ENCODE data around the gene MPC2. TPM values are rescaled to one million over a fixed set of nuclear protein-coding genes. Genes with fewer than 3 reads are reported as not detected.
"Not testable (repeated sequence)": the region's sequence is repeated elsewhere in the genome, so short reads cannot be mapped to it uniquely, and the experiment has no call there.

The MPC2 gene
- total RNA-seq, 1 donor from 2014 or later, result 40.5 TPM

GRCh38 chr1:167899253-167899681 lies 37.6 kb downstream of the MPC2 start:
- DNase-seq (no peak), ATAC-seq (no peak)
- no peak overlapping the region for H3K27ac ChIP-seq
- H3K36me3 ChIP-seq, result no peaks in the 10 kb centered on the region
- intact Hi-C loops (cut with DNase I), result no loop called here
- TF ChIP-seq, protein P1, sequence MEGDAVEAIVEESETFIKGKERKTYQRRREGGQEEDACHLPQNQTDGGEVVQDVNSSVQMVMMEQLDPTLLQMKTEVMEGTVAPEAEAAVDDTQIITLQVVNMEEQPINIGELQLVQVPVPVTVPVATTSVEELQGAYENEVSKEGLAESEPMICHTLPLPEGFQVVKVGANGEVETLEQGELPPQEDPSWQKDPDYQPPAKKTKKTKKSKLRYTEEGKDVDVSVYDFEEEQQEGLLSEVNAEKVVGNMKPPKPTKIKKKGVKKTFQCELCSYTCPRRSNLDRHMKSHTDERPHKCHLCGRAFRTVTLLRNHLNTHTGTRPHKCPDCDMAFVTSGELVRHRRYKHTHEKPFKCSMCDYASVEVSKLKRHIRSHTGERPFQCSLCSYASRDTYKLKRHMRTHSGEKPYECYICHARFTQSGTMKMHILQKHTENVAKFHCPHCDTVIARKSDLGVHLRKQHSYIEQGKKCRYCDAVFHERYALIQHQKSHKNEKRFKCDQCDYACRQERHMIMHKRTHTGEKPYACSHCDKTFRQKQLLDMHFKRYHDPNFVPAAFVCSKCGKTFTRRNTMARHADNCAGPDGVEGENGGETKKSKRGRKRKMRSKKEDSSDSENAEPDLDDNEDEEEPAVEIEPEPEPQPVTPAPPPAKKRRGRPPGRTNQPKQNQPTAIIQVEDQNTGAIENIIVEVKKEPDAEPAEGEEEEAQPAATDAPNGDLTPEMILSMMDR (IDR thresholded peaks at IDR 0.05), result no peak
- no peaks in the 10 kb centered on the region for H3K27me3 ChIP-seq
- H3K4me3 ChIP-seq, result no peak overlapping the region
- no peaks in the 10 kb centered on the region for H3K9me3 ChIP-seq
- no peaks in the 10 kb centered on the region for H3K4me1 ChIP-seq

DNA sequence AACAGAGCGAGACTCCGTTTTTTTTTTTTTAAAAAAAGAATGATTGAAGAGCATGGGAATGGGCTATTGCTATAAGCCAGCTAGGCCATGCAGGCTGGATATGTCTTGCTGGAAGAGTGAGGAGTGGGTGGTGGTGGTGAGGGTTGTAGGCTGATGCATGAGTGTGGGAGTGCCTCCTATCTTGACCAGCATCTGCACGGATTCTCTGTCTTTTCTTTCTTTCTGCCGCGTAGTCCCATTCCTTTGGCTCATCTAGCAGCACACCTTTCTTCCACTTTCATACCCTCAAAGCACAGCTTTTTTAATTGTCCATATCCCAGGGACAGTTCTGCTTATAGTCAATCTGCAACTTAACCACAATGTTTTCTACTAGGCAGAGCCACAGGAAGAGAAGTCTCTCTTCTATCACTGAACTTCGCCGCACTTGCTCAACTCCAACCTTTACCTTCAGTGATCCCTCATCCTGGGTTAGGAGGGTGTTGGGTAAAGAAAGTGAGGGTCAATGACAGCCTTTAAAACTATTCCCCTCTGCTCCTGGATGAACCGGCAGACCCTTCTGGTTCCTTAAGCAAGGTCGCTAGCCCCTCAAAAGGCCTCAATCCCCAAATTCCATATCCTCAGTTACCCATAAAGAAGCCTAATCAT lies 38.2 kb downstream of the MPC2 start:
- Histone ChIP-seq H3K27ac (no peak overlapping the region), H3K27me3 (no peaks in the 10 kb centered on the region), H3K9me3 (no peaks in the 10 kb centered on the region), H3K4me1 (no peaks in the 10 kb centered on the region), H3K36me3 (no peaks in the 10 kb centered on the region), H3K4me3 (no peak overlapping the region)
- intact Hi-C loops (cut with DNase I), result no loop called here
- ATAC-seq (no peak), DNase-seq (no peak)
- TF ChIP-seq, protein P1 (IDR thresholded peaks at IDR 0.05), result no peak

- no peak for DNase-seq
- TF ChIP-seq, protein P1 (IDR thresholded peaks at IDR 0.05), result no peak
- intact Hi-C loops (cut with DNase I), result no loop called here
- peak; percentile 38 for ATAC-seq
- Histone ChIP-seq H3K4me3 (no peak overlapping the region), H3K4me1 (no peaks in the 10 kb centered on the region), H3K9me3 (no peaks in the 10 kb centered on the region), H3K36me3 (no peaks in the 10 kb centered on the region), H3K27me3 (no peaks in the 10 kb centered on the region), H3K27ac (no peak overlapping the region)
Observed at GRCh38 chr1:167893798-167894197, 43.1 kb downstream of the MPC2 start.

DNA sequence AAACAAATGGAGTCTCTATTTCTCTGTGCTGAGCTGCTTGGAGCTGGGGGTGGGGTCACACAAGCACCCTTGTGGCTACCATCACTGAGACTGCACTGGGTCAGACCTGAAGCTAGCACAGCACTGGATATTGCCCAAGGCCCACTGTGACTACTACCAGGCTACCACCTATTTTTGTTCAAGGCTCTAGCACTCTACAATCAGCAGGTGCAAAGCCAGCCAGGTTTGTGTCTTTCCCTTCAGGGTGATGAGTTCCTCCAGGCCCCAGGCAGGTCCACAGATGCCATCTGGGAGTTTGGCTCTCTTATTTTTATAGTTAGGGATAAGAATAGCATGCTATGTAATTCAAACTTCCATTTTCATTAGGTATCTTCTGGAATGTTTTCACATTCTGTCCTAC lies 46.5 kb downstream of the MPC2 start:
- intact Hi-C loops (cut with DNase I), result no loop called here
- H3K4me3 ChIP-seq, result no peak overlapping the region
- DNase-seq, result no peak

GRCh38 chr1:167887187-167887586 lies 49.7 kb downstream of the MPC2 start:
- DNase-seq; H3K9me3 ChIP-seq; H3K4me3 ChIP-seq; H3K27me3 ChIP-seq; intact Hi-C loops (cut with DNase I); H3K4me1 ChIP-seq; ATAC-seq; H3K36me3 ChIP-seq; H3K27ac ChIP-seq: not testable (repeated sequence)

More for the DNA sequence above, 46.5 kb downstream of the MPC2 start:
- H3K27ac ChIP-seq, result no peak overlapping the region
- no peaks in the 10 kb centered on the region for H3K27me3 ChIP-seq
- no peak for ATAC-seq
- TF ChIP-seq, protein P1 (IDR thresholded peaks at IDR 0.05), result no peak
- no peaks in the 10 kb centered on the region for H3K9me3 ChIP-seq
- H3K4me1 ChIP-seq, result no peaks in the 10 kb centered on the region
- no peaks in the 10 kb centered on the region for H3K36me3 ChIP-seq

DNA sequence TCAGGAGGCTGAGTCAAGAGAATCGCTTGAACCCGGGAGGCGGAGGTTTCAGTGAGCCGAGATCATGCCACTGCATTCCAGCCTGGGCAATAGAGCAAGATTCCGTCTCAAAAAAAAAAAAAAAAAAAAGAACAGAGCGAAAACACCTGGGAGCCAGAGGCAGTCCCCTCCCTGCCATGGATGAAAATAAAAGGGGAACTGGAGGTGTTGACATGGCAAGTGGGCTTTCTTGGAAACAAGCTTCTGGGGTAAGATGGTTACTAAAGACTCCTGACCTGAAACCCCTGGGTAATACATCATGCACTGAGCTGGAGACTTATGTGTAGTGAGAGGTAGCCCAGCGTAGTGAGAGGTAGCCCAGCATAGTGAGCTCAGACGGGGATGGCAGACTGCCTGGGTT lies 54.5 kb downstream of the MPC2 start:
- no peaks in the 10 kb centered on the region for H3K9me3 ChIP-seq
- H3K4me3 ChIP-seq, result no peak overlapping the region
- no peak for ATAC-seq
- no peaks in the 10 kb centered on the region for H3K36me3 ChIP-seq
- intact Hi-C loops (cut with DNase I), result no loop called here
- no peaks in the 10 kb centered on the region for H3K27me3 ChIP-seq
- TF ChIP-seq, protein P1 (IDR thresholded peaks at IDR 0.05), result no peak
- no peak for DNase-seq
- H3K4me1 ChIP-seq, result no peaks in the 10 kb centered on the region
- H3K27ac ChIP-seq, result no peak overlapping the region

Data from upper lobe of right lung (tissue), 1 donor.